ENCODE measurements around the gene GPATCH11. TPM values are rescaled to one million over a fixed set of nuclear protein-coding genes. Genes with fewer than 3 reads are reported as not detected.

GPATCH11 gene
- polyA plus RNA-seq, 1 donor (not counting 4 experiments of a cell fraction or from before 2014, with no cell fraction given): 4.9 TPM

GRCh38 chr2:37096568-37096967, 12.2 kb downstream of the GPATCH11 start:
- TF ChIP-seq, protein P1, sequence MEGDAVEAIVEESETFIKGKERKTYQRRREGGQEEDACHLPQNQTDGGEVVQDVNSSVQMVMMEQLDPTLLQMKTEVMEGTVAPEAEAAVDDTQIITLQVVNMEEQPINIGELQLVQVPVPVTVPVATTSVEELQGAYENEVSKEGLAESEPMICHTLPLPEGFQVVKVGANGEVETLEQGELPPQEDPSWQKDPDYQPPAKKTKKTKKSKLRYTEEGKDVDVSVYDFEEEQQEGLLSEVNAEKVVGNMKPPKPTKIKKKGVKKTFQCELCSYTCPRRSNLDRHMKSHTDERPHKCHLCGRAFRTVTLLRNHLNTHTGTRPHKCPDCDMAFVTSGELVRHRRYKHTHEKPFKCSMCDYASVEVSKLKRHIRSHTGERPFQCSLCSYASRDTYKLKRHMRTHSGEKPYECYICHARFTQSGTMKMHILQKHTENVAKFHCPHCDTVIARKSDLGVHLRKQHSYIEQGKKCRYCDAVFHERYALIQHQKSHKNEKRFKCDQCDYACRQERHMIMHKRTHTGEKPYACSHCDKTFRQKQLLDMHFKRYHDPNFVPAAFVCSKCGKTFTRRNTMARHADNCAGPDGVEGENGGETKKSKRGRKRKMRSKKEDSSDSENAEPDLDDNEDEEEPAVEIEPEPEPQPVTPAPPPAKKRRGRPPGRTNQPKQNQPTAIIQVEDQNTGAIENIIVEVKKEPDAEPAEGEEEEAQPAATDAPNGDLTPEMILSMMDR (optimal IDR thresholded peaks at IDR 0.05 in 1 of 3, IDR thresholded peaks at IDR 0.05 in 1 of 3, conservative IDR thresholded peaks at IDR 0.05 in 1 of 3; ENCODE audit: extremely low read depth in 1 of 3, insufficient read depth in 2 of 3, low read length in 3 of 3): no peak
- TF ChIP-seq EZH2 (IDR thresholded peaks at IDR 0.05; ENCODE audit: low read length): no peak

DNA sequence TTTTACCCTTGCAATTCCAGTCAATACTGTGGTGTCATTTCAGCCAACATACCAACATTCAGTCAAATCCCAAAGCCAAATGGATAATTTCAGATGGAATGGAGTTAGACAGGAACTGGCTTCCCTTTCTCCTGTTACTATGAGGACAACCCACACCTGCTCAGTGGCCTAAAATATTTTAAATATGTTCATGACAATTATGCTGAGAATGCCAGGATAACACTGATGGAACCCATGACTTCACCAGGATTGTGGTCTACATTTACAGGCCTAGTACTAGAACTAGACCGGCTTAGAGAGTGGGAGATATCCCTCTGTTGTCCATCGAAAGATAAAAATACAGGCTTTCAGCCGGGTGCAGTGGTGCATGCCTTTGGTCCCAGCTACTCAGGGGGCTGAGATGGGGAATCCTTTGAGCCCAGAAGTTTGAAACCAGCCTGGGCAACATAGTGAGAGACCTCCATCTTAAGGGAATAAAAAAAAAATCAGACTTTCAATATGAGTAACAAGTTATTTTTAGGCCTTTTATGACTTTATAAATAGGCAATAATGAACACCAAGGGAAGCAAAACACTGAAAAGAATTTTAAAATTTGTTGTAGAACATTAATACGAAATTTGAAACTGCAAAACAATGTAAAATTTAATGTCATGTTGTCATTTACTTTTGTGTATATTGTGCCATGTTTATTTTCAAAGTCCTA, 14.2 kb downstream of the GPATCH11 start:
- no peak overlapping the region for H3K4me3 ChIP-seq (ENCODE audit: control insufficient read depth in 2 of 3, extremely low read depth in 1 of 3, insufficient read depth in 2 of 3, low read depth in 1 of 3, low read length in 3 of 3)
- dilution Hi-C loops (cut with MboI; ENCODE audit: extremely low pct_ligation_motif_present, low sequenced_read_pairs): no loop called here
- H4K20me1 ChIP-seq (ENCODE audit: control insufficient read depth, extremely low read depth, insufficient read depth, low read length): no peaks in the 10 kb centered on the region
- peaks cover 8% of the 10 kb centered on the region in 2 experiments for H3K36me3 ChIP-seq (ENCODE audit: control insufficient read depth in 2 of 2, extremely low read depth in 1 of 2, insufficient read depth in 2 of 2, low read length in 2 of 2)
- no peak overlapping the region for H3K27ac ChIP-seq (ENCODE audit: control insufficient read depth, insufficient read depth, low read length)
- no peak overlapping the region for H3K4me2 ChIP-seq (ENCODE audit: control insufficient read depth, extremely low read depth, insufficient read depth, low read depth, low read length)
- FAIRE-seq: no peak
- no peak overlapping the region for H3K9ac ChIP-seq (ENCODE audit: control insufficient read depth, extremely low read depth, insufficient read depth, low read length)
- no peak overlapping the region for H2AFZ ChIP-seq (ENCODE audit: control insufficient read depth, low read length)
- H3K27me3 ChIP-seq (ENCODE audit: control insufficient read depth, extremely low read depth, insufficient read depth, low read length): no peaks in the 10 kb centered on the region
- H3K4me1 ChIP-seq (ENCODE audit: control insufficient read depth, extremely low read depth, insufficient read depth, low read length): no peaks in the 10 kb centered on the region
- H3K9me1 ChIP-seq (ENCODE audit: control insufficient read depth, extremely low read depth, insufficient read depth, low read length): no peaks in the 10 kb centered on the region
- DNase-seq (ENCODE audit: low read depth, low spot score): no peak
- TF ChIP-seq EZH2 (IDR thresholded peaks at IDR 0.05; ENCODE audit: low read length): no peak
- TF ChIP-seq, protein P1 (optimal IDR thresholded peaks at IDR 0.05 in 1 of 3, IDR thresholded peaks at IDR 0.05 in 1 of 3, conservative IDR thresholded peaks at IDR 0.05 in 1 of 3; ENCODE audit: extremely low read depth in 1 of 3, insufficient read depth in 2 of 3, low read length in 3 of 3): no peak
- H3K9me3 ChIP-seq (ENCODE audit: control insufficient read depth, low read depth, low read length): no peaks in the 10 kb centered on the region
- no peaks in the 10 kb centered on the region for H3K79me2 ChIP-seq (ENCODE audit: control insufficient read depth, insufficient read depth, low read length)

More at GRCh38 chr2:37096568-37096967, 12.2 kb downstream of the GPATCH11 start:
- H4K20me1 ChIP-seq (ENCODE audit: control insufficient read depth, extremely low read depth, insufficient read depth, low read length): no peaks in the 10 kb centered on the region
- H3K9ac ChIP-seq (ENCODE audit: control insufficient read depth, extremely low read depth, insufficient read depth, low read length): no peak overlapping the region
- H3K27ac ChIP-seq (ENCODE audit: control insufficient read depth, insufficient read depth, low read length): no peak overlapping the region
- dilution Hi-C loops (cut with MboI; ENCODE audit: extremely low pct_ligation_motif_present, low sequenced_read_pairs): no loop called here
- no peak overlapping the region for H3K4me2 ChIP-seq (ENCODE audit: control insufficient read depth, extremely low read depth, insufficient read depth, low read depth, low read length)
- no peak overlapping the region for H3K4me3 ChIP-seq (ENCODE audit: control insufficient read depth in 2 of 3, extremely low read depth in 1 of 3, insufficient read depth in 2 of 3, low read depth in 1 of 3, low read length in 3 of 3)
- no peaks in the 10 kb centered on the region for H3K79me2 ChIP-seq (ENCODE audit: control insufficient read depth, insufficient read depth, low read length)
- H3K36me3 ChIP-seq (ENCODE audit: control insufficient read depth in 2 of 2, extremely low read depth in 1 of 2, insufficient read depth in 2 of 2, low read length in 2 of 2): peaks cover 4 to 11% of the 10 kb centered on the region in 2 experiments
- no peaks in the 10 kb centered on the region for H3K9me1 ChIP-seq (ENCODE audit: control insufficient read depth, extremely low read depth, insufficient read depth, low read length)
- no peak for DNase-seq (ENCODE audit: low read depth, low spot score)
- H3K27me3 ChIP-seq (ENCODE audit: control insufficient read depth, extremely low read depth, insufficient read depth, low read length): no peaks in the 10 kb centered on the region
- no peak for FAIRE-seq
- H3K4me1 ChIP-seq (ENCODE audit: control insufficient read depth, extremely low read depth, insufficient read depth, low read length): no peaks in the 10 kb centered on the region
- no peak overlapping the region for H2AFZ ChIP-seq (ENCODE audit: control insufficient read depth, low read length)
- H3K9me3 ChIP-seq (ENCODE audit: control insufficient read depth, low read depth, low read length): no peaks in the 10 kb centered on the region
